ENCODE measurements around the gene CREB3L4.
"Not testable (repeated sequence)": the region's sequence is repeated elsewhere in the genome, so short reads cannot be mapped to it uniquely, and the experiment has no call there.

The CREB3L4 gene

GRCh38 chr1:153985941-153986761 is 18.4 kb downstream of the CREB3L4 start, which contains the start of gene RAB13:
Gene RAB13, minus strand, starts transcription at chr1:153986339. Its CDS starts 103 bp downstream, at chr1:153986236.
- DNase-seq, result no peak

GRCh38 chr1:153987621-153988020 is 19.9 kb downstream of the CREB3L4 start:
- DNase-seq, result no peak

GRCh38 chr1:153990468-153991150 is 22.9 kb downstream of the CREB3L4 start, which contains the start of gene RPS27:
Gene RPS27, plus strand, starts transcription at chr1:153990762. Its CDS starts 35 bp downstream, at chr1:153990797.
- DNase-seq, result peak; percentile 75 to 77

- DNase-seq, result no peak
Observed at GRCh38 chr1:153991151-153991630, 23.5 kb downstream of the CREB3L4 start.

- no peak for DNase-seq
Observed at GRCh38 chr1:153991806-153992205, 24.1 kb downstream of the CREB3L4 start.

- no peak for DNase-seq
Observed at GRCh38 chr1:153995202-153995601, 27.5 kb downstream of the CREB3L4 start.

- no peak for DNase-seq
Observed at GRCh38 chr1:153995640-153996039, 27.9 kb downstream of the CREB3L4 start.

- DNase-seq, result not testable (repeated sequence)
Observed at GRCh38 chr1:153996882-153997281, 29.2 kb downstream of the CREB3L4 start.

- DNase-seq, result no peak
Observed at GRCh38 chr1:154000420-154000819, 32.7 kb downstream of the CREB3L4 start.

- DNase-seq, result no peak
Observed at GRCh38 chr1:154006136-154006535, 38.4 kb downstream of the CREB3L4 start.

- DNase-seq, result no peak
Observed at GRCh38 chr1:154012129-154012528, 44.4 kb downstream of the CREB3L4 start.

- DNase-seq, result not testable (repeated sequence)
Observed at GRCh38 chr1:154012543-154012942, 44.8 kb downstream of the CREB3L4 start.

GRCh38 chr1:154014154-154014907 is 46.6 kb downstream of the CREB3L4 start:
- no peak for DNase-seq

GRCh38 chr1:154019269-154019668 is 51.6 kb downstream of the CREB3L4 start:
- DNase-seq, result no peak

- DNase-seq, result no peak
Observed at GRCh38 chr1:154019940-154020339, 52.2 kb downstream of the CREB3L4 start.

All from stimulated activated CD4-positive, alpha-beta T cell treated with anti-CD3 and anti-CD28 coated beads, Interleukin-2, amount 100 ng/mL, for 48 hours (primary cell).